T follicular helper cell (primary cell): ENCODE measurements around the gene RASA3.
A peak's percentile ranks its signal among the peaks of the same experiment; 100 is the strongest.
"Not testable (repeated sequence)": the region's sequence is repeated elsewhere in the genome, so short reads cannot be mapped to it uniquely, and the experiment has no call there.

ENCODE experiments used
- DNase-seq: peaks from one replicate; pipeline ENCODE4 v3.0.0-alpha.2; 2020; ENCODE audit warnings: low read depth

The RASA3 gene

DNA sequence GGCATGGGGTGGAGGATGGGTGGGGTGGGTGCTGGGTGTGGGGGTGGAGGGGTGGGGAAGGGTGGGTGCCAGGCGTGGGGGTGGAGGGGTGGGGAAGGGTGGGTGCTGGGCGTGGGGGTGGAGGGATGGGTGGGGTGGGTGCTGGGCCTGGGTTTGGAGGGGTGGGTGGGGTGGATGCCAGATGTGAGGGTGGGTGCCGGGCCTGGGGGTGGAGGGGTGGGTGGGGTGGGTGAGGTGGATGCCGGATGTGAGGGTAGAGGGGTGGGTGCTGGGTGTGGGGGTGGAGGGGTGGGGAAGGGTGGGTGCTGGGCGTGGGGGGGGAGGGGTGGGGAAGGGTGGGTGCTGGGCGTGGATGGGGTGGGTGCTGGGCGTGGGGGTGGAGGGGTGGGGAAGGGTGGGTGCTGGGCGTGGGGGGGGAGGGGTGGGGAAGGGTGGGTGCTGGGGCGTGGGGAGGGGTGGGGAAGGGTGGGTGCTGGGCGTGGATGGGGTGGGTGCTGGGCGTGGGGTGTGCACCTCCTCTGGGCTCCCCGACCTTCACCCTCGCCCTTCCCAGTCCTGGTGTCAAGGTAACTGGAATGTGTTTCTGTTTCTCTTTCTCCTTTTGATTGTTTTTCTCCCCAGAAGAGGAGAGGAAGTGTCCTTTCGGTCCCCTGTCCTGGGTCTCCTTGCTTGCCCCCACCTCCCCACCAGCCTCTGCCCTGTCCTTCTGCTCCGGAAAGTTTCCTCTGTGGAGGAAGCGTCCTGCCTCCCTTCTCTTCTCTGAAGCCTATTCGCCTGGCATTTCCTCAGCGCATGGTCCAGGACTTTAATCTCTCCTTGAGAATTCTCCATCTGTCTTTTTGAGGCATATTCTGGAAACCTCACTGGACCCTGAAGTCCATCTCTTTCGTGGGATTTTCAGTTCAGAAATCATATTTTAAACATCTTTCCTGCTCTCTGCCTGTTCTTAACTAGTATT, 23.8 kb upstream of the RASA3 start:
- no peak for DNase-seq

DNA sequence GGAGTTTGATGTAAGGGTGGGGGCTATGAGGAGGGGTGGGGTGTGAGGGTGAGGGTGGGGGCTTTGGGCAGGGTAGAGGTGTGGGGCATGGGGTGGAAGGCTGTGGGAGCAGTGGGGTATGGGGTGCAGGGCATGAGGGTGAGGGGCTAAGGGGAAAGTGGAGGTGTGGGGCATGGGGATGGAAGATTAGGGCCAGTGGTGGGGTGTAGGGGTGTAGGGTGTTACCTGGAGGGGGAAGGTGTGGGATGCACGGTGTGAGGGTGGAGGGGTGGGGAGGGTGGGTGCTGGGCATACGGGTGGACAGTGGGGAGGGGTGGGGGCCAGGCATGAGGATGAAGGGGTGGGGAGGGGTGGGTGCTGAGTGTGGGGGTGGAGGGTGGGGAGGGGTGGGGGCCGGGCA, 22.9 kb upstream of the RASA3 start:
- DNase-seq = no peak

DNA sequence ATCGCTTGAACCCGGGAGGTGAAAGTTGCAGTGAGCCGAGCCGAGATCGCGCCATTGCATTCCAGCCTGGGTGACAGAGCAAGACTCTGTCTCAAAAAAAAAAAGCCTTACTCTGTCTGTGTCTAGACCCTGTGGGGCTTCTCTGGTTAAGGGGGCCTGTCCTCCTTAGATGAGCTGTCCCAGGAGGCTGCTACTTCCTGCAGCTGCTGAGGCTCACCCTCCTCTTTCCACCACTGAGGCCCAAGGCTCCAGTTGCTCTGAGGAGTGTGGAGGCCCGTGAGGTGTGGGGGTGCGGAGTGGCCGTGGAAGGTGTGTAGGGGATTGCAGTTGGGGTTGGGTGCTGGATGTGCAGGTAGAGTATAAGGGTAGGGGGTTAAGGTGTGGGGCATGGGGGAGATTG, 22.1 kb upstream of the RASA3 start:
- no peak for DNase-seq

DNA sequence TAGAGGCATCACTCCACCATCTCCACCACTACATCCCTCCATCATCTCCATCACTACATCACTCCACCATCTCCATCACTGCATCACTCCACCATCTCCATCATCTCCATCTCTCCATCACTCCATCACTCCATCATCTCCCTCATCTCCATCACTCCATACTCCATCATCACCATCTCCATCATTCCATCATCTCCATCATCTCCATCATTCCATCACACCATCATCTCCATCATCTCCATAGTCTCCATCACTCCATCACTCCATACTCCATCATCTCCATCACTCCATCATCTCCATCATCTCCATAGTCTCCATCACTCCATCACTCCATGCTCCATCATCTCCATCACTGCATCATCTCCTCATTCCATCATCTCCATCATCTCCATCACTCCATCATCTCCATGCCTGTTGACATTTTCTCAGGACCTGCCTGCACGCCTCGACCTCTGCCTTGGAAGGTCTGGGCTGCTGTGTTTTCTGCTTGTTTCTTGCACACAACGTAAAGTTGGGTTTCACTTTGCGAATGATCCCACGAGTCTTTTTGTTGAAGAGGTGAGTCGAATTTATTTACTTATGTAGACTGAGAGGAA, 21.2 kb upstream of the RASA3 start:
- DNase-seq = no peak

DNA sequence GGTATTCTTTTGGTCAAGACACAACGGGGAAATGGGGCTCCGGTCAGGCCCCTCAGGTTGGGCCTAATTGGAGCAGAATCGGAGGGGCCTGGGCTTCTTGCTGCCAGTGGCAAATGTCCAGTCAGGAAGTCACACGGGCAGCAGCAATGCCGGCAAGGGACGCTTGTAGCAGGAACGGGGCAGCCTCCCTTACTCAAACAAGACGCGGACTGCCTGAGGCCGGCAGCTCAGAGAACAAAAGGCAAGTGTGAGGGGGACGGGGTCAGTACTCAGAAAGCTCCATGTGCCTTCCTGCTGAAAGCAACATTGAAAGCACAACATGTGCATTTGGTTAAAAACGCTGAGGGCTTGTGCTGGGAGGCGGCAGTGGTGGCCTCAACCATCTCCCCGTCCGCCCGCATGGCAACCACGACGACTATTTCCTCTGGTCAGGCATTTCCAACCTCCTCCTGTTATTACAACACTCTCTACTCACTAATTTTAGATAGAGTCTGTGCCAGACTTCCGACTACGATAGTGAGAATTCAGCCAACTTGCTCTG, 20.5 kb upstream of the RASA3 start:
- DNase-seq = no peak

DNA sequence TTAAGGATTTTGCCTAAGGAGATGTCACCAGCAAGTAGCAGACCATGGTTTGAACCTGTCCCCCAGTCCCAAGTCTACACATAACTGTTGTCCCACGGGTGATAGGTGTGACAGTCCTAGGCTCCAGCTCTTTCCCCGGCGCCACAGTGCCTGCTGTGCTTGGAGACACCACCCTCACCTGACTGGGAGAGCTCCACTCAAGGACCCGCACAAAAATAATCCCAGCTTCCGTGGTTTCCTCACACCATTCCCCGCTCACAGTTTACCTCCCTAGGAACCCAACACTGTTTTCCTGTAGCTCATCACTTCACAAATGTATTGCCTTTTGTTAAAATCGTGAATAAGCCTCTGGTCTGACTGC, 19.8 kb upstream of the RASA3 start:
- DNase-seq = no peak

DNA sequence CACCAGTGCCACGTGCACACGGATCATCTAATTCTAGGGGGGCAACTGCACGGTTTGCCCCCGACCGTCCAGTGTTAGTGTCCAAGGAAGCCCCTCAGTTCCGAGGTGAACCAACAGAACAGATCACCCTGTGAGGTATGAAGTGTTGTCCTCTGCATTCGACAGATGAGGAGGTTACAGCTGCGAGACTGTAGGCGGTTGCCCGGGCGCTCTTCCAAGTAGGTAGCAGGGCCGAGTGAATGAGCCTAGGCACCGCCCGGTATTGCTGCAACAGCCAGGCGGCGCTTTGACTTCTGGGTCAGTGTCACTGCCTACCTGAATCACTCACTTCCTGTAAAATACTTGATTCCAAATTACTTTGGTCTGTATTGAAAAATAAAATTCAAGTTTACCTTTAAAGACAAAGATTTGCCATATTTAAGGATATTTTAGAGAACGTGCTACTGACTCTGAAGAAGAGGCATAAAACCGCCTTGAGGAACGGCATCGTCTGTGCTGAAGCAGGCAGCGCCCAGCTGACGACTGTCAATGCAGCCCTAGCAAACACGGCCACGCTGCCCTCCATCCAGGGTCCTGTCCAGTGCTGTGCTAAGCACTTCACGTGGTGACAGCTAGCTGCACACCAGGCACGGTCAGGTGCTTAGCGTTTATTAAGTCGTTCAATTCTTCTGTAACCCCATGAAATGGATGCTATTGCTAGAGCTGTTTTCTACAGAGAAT, 19.3 kb upstream of the RASA3 start:
- DNase-seq = peak; percentile 47

DNA sequence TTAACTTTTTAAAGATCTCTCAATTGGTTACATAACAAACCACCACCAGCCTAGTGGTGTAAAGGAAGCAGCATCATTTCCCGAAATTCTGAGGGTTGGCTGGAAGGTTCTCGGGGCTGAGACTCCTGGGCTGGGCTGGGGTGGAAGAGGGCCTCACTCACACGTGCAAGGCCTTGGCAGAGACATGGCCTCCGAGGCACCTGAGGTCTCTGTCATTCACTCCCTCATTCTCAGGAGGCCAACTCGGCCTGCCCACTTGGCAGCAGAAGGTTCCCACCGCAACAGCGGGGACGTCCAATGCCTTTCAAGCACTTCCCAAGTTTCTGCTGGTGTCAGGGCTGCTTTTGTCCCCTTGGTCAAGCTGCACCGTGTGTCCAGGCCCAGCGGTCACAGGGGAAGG, 18.6 kb upstream of the RASA3 start:
- no peak for DNase-seq

DNA sequence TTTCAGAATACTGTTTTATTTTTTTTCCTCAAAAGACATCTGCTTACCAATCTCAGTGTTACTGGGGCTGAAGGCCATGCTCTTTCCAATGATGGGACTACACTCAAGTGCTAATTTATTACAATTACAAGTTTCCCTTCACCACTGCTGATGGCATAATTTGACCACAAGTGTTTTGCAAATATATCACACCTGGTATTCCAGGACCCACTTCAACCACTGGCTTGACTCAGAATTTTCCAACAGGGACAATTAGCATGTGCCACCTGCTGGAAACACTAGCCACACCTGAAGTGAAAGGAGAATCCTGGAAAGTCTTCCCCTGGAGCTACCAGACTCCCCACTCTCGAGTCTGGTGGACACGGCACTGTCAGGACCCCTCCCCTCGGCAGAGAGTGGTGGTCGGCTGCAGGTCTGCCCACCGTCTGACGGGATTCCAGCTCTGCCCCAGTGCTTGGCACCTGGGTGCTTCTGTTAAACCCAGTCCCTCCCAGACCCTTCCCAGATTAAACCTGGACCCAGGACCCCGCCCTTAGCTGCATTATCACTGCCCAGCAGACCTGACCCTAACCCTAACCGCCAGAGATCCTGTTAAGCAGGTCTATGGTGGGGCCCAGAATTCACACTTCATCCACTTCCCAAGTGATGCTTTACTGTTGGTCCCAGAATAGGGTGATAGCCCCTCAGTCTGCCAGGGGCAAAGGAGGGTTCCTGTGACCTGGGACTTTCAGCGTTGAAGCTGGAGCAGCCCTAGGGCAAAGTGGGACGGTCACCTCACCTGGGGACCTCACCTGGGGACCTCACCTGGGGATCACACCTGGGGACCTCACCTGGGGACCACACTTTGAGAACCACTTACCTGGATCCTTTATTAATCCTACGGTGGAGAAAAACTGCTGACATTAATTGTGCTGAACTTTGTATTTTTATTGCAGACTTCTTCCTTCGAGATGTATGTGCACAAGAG, 17.6 kb upstream of the RASA3 start:
- DNase-seq = no peak

DNA sequence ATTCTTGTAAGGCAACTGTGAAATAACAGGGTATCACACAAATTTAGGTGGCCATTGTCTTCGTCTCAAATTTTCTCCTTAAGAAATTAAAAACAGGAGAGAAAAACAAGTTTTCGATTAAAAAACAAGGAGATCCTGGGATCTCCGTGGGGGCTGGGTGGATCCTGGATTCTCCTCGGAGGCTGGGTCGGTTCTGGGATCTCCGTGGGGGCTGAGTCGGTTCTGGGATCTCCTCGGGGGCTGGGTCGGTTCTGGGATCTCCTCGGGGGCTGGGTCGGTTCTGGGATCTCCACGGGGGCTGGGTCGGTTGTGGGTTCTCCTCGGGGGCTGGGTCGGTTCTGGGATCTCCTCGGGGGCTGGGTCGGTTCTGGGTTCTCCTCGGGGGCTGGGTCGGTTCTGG, 16.5 kb upstream of the RASA3 start:
- not testable (repeated sequence) for DNase-seq

DNA sequence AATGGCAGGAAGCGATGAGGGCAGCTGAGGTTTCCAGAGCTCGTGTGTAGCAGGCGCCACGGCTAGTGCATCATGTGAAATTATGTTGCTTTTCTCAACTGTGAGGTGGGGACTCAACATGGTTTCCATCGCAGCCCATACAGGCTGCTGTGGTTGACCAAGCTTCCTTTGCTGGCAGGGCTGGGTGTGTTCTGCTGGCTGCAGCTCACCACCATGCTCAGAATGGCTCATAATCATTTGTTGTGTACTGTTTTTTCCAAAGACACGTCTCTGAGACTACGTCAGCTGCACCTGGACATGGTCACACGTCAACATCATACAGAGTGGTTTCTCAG, 16.1 kb upstream of the RASA3 start:
- DNase-seq = peak; percentile 85

DNA sequence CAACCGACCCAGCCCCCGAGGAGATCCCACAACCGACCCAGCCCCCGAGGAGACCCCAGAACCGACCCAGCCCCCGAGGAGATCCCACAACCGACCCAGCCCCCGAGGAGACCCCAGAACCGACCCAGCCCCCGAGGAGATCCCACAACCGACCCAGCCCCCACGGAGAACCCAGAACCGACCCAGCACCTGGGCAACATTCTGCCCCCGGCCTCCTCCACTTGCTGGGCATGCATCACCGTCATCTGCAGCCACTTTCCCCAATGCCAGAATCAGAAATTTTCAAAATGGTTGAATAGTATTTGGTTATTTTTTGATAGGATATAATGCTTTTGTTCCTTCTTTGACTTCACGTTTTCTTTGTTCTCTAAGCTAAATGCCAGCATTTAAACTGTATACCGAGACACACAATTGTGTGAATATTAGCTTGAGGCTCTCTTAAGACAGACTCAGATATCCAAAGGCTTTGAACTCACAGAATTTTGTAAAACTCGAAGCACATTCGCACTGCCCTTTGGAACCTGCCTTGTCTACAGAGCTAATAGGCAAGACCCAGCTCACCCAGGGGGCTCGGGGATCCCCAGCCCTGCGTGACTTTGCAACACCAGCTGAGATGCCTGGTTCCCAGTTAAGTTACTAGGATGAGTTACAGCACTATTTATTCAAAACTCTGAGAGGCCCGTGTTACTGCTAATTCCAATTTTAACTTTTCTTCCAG, 15.5 kb upstream of the RASA3 start:
- no peak for DNase-seq

DNA sequence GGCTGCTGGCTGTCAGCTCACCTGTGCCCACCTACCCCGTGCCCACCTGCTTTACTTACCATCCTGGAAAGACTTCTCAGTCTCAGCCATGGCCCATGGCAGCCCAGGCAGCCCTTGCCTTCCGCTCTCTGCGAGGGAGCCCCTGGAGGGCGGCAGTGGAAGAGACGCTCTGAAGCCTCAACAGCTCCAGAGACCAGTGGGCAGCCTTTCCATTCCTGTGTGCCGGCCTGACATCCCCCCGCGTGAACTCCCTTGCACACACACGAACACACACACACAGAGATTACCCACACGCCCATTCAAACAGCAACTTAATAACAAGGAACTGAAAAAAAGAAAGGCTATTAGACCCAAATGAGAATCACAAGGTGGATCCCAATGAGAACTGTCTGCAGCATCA, 14.2 kb upstream of the RASA3 start:
- DNase-seq = no peak

DNA sequence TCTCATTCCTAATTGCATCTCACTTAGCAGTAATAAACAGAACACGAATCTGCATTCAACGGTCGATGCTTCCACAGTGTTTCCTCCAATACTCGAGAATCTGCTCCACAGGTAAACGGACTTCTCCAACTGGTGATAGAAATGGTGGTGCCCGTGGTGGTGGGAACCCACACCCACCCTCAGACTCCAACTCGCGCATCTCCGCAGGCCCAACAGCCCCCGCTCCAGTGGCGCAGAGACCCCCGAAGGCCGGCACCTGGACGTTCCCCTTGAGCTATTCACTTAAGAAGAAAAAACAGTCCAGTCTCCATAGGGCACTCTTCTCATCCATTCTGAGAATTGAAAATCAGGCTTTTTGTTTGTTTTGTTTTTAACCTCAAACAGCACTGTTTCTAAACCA, 13.8 kb upstream of the RASA3 start:
- no peak for DNase-seq

DNA sequence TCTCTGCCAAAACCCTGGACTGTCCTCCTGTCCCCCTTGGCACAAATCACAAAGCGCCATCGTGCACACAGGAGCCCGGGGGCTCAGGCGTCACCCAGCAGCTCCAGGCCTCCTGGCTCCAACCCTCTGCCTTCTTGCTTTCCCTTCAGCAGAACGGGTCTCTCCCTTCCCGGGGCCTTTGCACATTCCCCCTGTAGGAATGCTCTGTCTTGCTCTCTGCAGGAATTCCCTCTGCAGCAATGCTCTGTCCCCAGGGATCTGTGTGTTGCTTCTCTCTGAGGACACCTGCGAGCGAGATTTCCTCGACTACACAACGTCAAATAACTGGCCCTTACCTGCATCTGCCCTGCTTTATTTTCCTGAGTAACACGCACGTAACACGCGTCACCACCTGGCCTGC, 13.3 kb upstream of the RASA3 start:
- DNase-seq = no peak

DNA sequence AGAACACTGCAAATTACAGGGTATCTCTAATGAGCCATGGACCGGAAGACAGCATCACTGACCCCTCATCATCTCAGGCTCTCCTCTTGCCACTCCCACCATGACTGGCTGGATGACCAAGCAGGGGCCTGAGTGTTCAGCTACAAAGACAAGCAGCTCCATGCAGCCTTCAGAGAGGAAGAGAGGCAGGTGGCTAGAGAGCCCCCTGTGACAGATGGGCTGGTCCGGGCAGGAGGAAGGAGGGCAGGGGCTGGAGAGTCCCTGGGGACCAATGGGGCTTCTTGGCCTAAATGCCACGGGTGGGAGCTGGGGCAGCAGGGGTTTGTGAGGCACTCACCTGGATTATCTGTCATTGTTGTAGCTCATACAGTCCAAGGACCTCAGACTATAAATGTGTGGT, 12.8 kb upstream of the RASA3 start:
- DNase-seq = no peak

DNA sequence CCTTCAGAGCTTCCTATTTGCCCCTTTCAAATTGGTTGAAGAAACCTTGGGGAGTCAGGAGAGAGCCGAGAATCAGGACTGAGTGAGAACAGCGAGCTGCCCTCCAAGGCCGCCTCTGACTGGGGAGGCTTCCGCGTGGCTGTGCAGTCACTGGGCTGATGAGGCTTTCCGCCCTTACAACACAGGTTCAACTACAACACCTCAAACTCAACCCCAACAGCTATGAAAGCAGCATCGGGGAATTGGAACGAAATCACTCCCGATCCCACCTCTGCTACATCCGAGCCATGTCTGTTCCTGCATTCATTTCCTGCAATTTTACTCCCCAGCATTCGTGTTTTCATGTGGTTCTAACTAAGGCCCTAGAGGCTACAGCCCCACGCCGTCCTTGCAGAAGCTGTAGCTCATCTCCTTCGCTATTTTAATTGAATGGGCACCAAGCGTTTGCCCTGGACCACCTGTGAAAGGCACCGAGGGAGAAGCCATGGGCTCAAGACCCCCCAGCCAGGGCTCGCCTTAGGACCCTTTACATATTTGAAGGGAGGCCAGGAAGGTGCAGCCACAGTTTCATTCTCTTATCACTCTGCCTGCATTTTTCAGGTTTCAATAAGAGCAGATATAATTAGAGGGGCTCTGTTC, 12.3 kb upstream of the RASA3 start:
- DNase-seq = no peak

DNA sequence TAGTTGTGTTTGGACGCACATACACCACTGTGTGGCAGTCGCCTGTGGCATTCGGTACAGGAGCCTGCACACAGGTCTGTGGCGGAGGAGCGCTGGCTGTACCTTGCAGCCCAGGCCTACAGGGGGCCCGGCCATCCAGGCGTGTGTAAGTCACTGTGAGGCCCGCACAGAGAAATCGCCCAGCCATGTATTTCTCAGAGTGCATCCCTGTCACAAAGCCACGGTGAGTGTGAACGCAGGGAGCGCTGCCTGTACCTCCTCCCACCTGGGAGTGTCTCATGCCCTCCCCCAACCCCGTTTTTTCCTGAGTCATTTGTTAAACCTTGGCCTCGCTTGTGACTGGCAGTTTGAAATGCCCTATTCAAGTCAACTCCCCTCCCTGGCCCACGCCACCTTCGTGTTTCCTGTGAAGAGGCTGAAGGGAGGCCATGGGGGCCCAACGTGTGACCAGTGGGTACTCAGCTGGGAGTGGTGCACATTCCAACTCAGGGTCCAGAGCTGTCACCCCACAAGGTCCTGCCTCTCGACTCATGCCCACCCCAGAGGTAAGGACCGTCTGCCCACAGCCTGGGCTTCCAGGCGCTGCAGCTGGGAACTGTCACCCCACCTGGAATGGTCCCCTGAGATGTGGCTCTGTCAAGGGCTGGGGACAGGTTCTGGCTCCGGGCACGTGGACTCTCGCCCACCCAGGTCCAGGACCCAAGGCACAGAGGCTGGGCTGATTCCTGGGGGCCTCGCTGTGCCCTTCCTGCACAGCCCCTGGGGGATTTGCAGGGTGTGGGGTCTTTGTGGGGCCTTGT, 11.6 kb upstream of the RASA3 start:
- DNase-seq = peak; percentile 31

DNA sequence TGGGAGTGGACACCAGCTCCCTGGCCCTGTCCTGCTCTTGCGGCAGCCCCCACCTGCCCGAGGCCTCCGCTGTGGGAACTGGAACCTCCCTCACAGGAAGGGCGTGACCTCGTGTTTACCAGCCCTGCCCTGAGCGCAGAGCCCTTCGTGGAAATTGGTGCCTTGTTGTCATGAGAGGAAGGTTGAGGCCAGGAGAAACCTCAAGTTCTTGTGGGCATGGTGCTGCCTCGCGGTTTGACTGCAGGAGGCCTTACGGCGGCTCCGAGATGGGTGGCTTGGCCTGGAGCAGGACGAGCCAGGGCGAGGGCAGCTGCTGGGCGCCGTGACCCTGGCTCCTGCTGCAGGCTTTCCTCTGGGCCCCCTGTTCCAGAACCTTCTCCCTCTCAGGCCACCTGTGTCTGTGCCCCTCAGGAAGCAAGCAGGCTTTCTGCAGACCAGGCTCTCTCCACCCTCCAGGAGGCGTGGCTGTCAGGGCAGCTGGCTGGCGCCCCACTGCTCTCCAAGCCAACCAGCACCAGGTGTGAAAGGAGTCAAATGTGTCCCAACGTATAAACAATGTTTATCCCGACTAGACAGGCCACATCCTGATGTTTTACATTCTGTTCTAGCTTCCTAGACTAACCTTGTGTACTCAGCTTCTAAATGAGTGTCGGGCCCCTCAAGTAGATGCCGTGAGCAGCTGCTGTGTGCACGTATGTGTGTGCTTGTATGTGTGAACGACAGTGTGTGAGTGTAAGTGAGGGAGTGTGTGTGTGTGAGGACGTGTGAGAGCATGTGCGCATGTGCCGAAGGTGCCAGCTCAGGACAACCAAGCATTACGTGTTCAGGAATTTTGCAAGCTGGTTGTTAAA, 10.4 kb upstream of the RASA3 start:
- peak; percentile 59 for DNase-seq
